ENCODE measurements around the gene ATXN2.

The ATXN2 gene

GRCh38 chr12:111448846-111449790 lies 150.0 kb downstream of the ATXN2 start:
- H3K4me3 ChIP-seq (ENCODE audit: low read depth, low read length), result no peak overlapping the region
- peaks cover 28% of the 10 kb centered on the region for H3K4me1 ChIP-seq
- H3K9me3 ChIP-seq, result no peaks in the 10 kb centered on the region
- DNase-seq, result no peak
- TF ChIP-seq CTCF (IDR thresholded peaks at IDR 0.05; ENCODE audit: low read depth, low read length), result no peak
- no peaks in the 10 kb centered on the region for H3K27me3 ChIP-seq
- H3K36me3 ChIP-seq, result peaks cover 66% of the 10 kb centered on the region

GRCh38 chr12:111448266-111448830 lies 150.8 kb downstream of the ATXN2 start:
- Histone ChIP-seq H3K27me3 (no peaks in the 10 kb centered on the region), H3K9me3 (no peaks in the 10 kb centered on the region), H3K4me3 (ENCODE audit: low read depth, low read length) (no peak overlapping the region), H3K4me1 (peaks cover 28% of the 10 kb centered on the region), H3K36me3 (peaks cover 63% of the 10 kb centered on the region)
- no peak for TF ChIP-seq CTCF (IDR thresholded peaks at IDR 0.05; ENCODE audit: low read depth, low read length)
- no peak for DNase-seq

- H3K36me3 ChIP-seq, result peaks cover 66% of the 10 kb centered on the region
- no peak for TF ChIP-seq CTCF (IDR thresholded peaks at IDR 0.05; ENCODE audit: low read depth, low read length)
- H3K27me3 ChIP-seq, result no peaks in the 10 kb centered on the region
- no peak for DNase-seq
- peaks cover 28% of the 10 kb centered on the region for H3K4me1 ChIP-seq
- no peaks in the 10 kb centered on the region for H3K9me3 ChIP-seq
- no peak overlapping the region for H3K4me3 ChIP-seq (ENCODE audit: low read depth, low read length)
These were observed 151.4 kb downstream of the ATXN2 start for GRCh38 chr12:111447571-111448265.

GRCh38 chr12:111446631-111447570 lies 152.2 kb downstream of the ATXN2 start:
- H3K27me3 ChIP-seq, result no peaks in the 10 kb centered on the region
- peaks cover 28% of the 10 kb centered on the region for H3K4me1 ChIP-seq
- H3K36me3 ChIP-seq, result peaks cover 67% of the 10 kb centered on the region
- no peaks in the 10 kb centered on the region for H3K9me3 ChIP-seq
- DNase-seq, result no peak
- no peak overlapping the region for H3K4me3 ChIP-seq (ENCODE audit: low read depth, low read length)
- TF ChIP-seq CTCF (IDR thresholded peaks at IDR 0.05; ENCODE audit: low read depth, low read length), result no peak

- Histone ChIP-seq H3K4me1 (peaks cover 28% of the 10 kb centered on the region), H3K27me3 (no peaks in the 10 kb centered on the region), H3K4me3 (ENCODE audit: low read depth, low read length) (no peak overlapping the region), H3K36me3 (peaks cover 61% of the 10 kb centered on the region), H3K9me3 (no peaks in the 10 kb centered on the region)
- no peak for TF ChIP-seq CTCF (IDR thresholded peaks at IDR 0.05; ENCODE audit: low read depth, low read length)
- peak; percentile 68 for DNase-seq
These were observed 153.2 kb downstream of the ATXN2 start for GRCh38 chr12:111445726-111446581.

Data from BE2C (cell line).